Gastrocnemius medialis (tissue), 4 donors: ENCODE data around the gene ABTB2.

ENCODE experiments used
- CTCF ChIP-seq, 5 experiments: fragments of 450-650 bp in 3 of 5; fragments of 200-600 bp in 2 of 5; sonication (generic) in 2 of 5; IDR thresholded peaks in 4 of 5; conservative IDR thresholded peaks in 1 of 5; 1 replicate in 4 of 5; 2 replicates in 1 of 5; pipeline ENCODE4 v1.5.1; 2016 to 2019; ENCODE audit warnings: antibody characterized with exemption in 5 of 5, mild to moderate bottlenecking in 3 of 5, moderate library complexity in 3 of 5
- POLR2A ChIP-seq, 2 donors: fragments of 450-650 bp; IDR thresholded peaks; one replicate each; pipeline ENCODE4 v1.6.1; 2017; ENCODE audit warnings: antibody characterized with exemption in 2 of 2, mild to moderate bottlenecking in 2 of 2, moderate library complexity in 2 of 2

GRCh38 chr11:34162493-34162820, 195.4 kb downstream of the ABTB2 start:
- TF ChIP-seq CTCF (IDR thresholded peaks at IDR 0.05 in 4 of 5, conservative IDR thresholded peaks at IDR 0.05 in 1 of 5) (no peak), POLR2A (IDR thresholded peaks at IDR 0.05) (no peak)
